Measurements from ENCODE around the gene PRKCB. TPM values are rescaled to one million over a fixed set of nuclear protein-coding genes. Genes with fewer than 3 reads are reported as not detected.

Gene PRKCB
- polyA plus RNA-seq, 1 donor from 2014 or later = 27.6 TPM

DNA sequence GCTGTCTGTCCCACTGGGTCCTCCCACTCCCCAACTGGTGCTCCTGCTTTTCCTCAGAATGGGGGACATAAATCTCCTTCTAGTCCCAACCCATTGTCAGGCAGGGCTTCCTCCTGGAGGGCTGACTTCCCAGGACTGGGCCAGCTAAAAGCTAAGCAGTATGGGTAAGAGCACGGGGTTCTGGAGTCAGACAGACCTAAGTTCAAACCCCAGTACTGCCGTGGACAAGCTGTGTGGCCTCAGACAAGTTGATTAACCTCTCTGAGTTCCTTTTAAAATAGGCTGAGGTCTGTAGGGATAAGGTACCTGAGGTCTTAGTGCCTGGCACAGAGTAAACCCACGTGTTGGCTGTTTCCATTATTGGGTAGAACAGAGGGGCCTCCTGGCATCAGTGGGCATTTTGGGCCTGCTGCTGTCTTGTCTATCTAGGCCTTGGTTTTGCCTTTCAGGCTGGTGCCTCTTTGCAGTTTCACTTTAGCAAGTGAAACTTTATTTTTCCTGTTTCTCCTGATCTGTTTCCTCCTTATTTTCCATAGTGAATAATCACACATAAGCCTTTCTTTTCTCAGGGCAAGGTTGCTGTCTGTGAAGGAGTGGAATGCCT lies 114.6 kb downstream of the PRKCB start:
- no peak overlapping the region for H3K9ac ChIP-seq (ENCODE audit: low read length)
- TF ChIP-seq EP300 (conservative IDR thresholded peaks at IDR 0.05; ENCODE audit: poor library complexity, severe bottlenecking) = no peak
- no peak for TF ChIP-seq MXI1 (conservative IDR thresholded peaks at IDR 0.05; ENCODE audit: poor library complexity, severe bottlenecking)
- no peak for TF ChIP-seq RAD21 (conservative IDR thresholded peaks at IDR 0.05)
- no peak for TF ChIP-seq POLR2AphosphoS5 (IDR thresholded peaks at IDR 0.05)
- TF ChIP-seq SMC3 (conservative IDR thresholded peaks at IDR 0.05; ENCODE audit: poor library complexity) = no peak
- no peak for TF ChIP-seq EZH2 (IDR thresholded peaks at IDR 0.05; ENCODE audit: borderline replicate concordance, insufficient read depth, low read length, poor library complexity, severe bottlenecking)
- TF ChIP-seq, protein P1, sequence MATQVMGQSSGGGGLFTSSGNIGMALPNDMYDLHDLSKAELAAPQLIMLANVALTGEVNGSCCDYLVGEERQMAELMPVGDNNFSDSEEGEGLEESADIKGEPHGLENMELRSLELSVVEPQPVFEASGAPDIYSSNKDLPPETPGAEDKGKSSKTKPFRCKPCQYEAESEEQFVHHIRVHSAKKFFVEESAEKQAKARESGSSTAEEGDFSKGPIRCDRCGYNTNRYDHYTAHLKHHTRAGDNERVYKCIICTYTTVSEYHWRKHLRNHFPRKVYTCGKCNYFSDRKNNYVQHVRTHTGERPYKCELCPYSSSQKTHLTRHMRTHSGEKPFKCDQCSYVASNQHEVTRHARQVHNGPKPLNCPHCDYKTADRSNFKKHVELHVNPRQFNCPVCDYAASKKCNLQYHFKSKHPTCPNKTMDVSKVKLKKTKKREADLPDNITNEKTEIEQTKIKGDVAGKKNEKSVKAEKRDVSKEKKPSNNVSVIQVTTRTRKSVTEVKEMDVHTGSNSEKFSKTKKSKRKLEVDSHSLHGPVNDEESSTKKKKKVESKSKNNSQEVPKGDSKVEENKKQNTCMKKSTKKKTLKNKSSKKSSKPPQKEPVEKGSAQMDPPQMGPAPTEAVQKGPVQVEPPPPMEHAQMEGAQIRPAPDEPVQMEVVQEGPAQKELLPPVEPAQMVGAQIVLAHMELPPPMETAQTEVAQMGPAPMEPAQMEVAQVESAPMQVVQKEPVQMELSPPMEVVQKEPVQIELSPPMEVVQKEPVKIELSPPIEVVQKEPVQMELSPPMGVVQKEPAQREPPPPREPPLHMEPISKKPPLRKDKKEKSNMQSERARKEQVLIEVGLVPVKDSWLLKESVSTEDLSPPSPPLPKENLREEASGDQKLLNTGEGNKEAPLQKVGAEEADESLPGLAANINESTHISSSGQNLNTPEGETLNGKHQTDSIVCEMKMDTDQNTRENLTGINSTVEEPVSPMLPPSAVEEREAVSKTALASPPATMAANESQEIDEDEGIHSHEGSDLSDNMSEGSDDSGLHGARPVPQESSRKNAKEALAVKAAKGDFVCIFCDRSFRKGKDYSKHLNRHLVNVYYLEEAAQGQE (IDR thresholded peaks at IDR 0.05; ENCODE audit: borderline replicate concordance) = no peak
- TF ChIP-seq, protein P2, sequence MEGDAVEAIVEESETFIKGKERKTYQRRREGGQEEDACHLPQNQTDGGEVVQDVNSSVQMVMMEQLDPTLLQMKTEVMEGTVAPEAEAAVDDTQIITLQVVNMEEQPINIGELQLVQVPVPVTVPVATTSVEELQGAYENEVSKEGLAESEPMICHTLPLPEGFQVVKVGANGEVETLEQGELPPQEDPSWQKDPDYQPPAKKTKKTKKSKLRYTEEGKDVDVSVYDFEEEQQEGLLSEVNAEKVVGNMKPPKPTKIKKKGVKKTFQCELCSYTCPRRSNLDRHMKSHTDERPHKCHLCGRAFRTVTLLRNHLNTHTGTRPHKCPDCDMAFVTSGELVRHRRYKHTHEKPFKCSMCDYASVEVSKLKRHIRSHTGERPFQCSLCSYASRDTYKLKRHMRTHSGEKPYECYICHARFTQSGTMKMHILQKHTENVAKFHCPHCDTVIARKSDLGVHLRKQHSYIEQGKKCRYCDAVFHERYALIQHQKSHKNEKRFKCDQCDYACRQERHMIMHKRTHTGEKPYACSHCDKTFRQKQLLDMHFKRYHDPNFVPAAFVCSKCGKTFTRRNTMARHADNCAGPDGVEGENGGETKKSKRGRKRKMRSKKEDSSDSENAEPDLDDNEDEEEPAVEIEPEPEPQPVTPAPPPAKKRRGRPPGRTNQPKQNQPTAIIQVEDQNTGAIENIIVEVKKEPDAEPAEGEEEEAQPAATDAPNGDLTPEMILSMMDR (IDR thresholded peaks at IDR 0.05; ENCODE audit: poor library complexity, severe bottlenecking) = no peak
- TF ChIP-seq TAF1 (IDR thresholded peaks at IDR 0.05; ENCODE audit: low read depth) = no peak
- no peak overlapping the region for H3K27ac ChIP-seq (ENCODE audit: low read length)

DNA sequence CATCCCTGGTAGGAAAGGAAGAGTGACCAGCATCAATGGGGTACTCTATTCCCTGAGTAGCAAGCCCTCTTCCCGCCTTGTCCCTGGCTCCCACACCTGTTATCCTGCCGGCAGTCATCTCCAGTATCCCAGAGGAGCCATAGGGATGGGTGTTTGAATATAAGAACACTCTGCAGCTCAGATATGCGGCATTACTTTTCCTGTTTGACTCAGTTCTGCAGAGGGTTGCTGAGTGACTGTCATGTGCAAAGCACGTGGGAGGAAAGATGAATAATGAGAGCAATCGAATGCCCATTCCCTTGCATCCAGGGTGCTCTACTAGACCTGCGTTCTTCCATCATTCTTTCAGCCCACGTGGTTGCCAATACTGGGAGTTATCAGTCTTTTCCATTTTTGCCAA lies 115.1 kb downstream of the PRKCB start:
- H3K9me2 ChIP-seq (ENCODE audit: insufficient read depth, low read length) = no peaks in the 10 kb centered on the region

More for the DNA sequence above, 114.6 kb downstream of the PRKCB start:
- no peaks in the 10 kb centered on the region for H4K20me1 ChIP-seq (ENCODE audit: insufficient read depth)
- no peaks in the 10 kb centered on the region for H3F3A ChIP-seq (ENCODE audit: insufficient read depth, low read length, poor library complexity, severe bottlenecking)
- no peaks in the 10 kb centered on the region for H3K27me3 ChIP-seq (ENCODE audit: insufficient read depth, low read depth, low read length)
- H3K9me2 ChIP-seq (ENCODE audit: insufficient read depth, low read length) = no peaks in the 10 kb centered on the region
- no peaks in the 10 kb centered on the region for H3K9me3 ChIP-seq (ENCODE audit: low read length)
- H3K4me2 ChIP-seq (ENCODE audit: low read length) = no peak overlapping the region
- H3K79me2 ChIP-seq (replicated peaks; ENCODE audit: insufficient read depth, low read length) = no peaks in the 10 kb centered on the region
- no peak overlapping the region for H3K4me3 ChIP-seq (ENCODE audit: low read length)
- no peaks in the 10 kb centered on the region for H3K36me3 ChIP-seq (ENCODE audit: insufficient read depth, low read length)
- no peak overlapping the region for H2AFZ ChIP-seq (ENCODE audit: low read depth, low read length)

More for the DNA sequence above, 115.1 kb downstream of the PRKCB start:
- H3K4me2 ChIP-seq (ENCODE audit: low read length) = no peak overlapping the region
- H3F3A ChIP-seq (ENCODE audit: insufficient read depth, low read length, poor library complexity, severe bottlenecking) = no peaks in the 10 kb centered on the region
- TF ChIP-seq TAF1 (IDR thresholded peaks at IDR 0.05; ENCODE audit: low read depth) (no peak), MXI1 (conservative IDR thresholded peaks at IDR 0.05; ENCODE audit: poor library complexity, severe bottlenecking) (no peak), EZH2 (IDR thresholded peaks at IDR 0.05; ENCODE audit: borderline replicate concordance, insufficient read depth, low read length, poor library complexity, severe bottlenecking) (no peak), POLR2AphosphoS5 (IDR thresholded peaks at IDR 0.05) (no peak), RAD21 (conservative IDR thresholded peaks at IDR 0.05) (no peak), SMC3 (conservative IDR thresholded peaks at IDR 0.05; ENCODE audit: poor library complexity) (no peak), EP300 (conservative IDR thresholded peaks at IDR 0.05; ENCODE audit: poor library complexity, severe bottlenecking) (no peak)
- TF ChIP-seq, protein P1 (IDR thresholded peaks at IDR 0.05; ENCODE audit: borderline replicate concordance) = no peak
- TF ChIP-seq, protein P2 (IDR thresholded peaks at IDR 0.05; ENCODE audit: poor library complexity, severe bottlenecking) = no peak
- H3K36me3 ChIP-seq (ENCODE audit: insufficient read depth, low read length) = no peaks in the 10 kb centered on the region
- no peak overlapping the region for H2AFZ ChIP-seq (ENCODE audit: low read depth, low read length)
- no peak overlapping the region for H3K27ac ChIP-seq (ENCODE audit: low read length)
- H3K9me3 ChIP-seq (ENCODE audit: low read length) = no peaks in the 10 kb centered on the region
- no peaks in the 10 kb centered on the region for H3K79me2 ChIP-seq (replicated peaks; ENCODE audit: insufficient read depth, low read length)
- no peak overlapping the region for H3K9ac ChIP-seq (ENCODE audit: low read length)
- no peak overlapping the region for H3K4me3 ChIP-seq (ENCODE audit: low read length)
- H3K27me3 ChIP-seq (ENCODE audit: insufficient read depth, low read depth, low read length) = no peaks in the 10 kb centered on the region
- H4K20me1 ChIP-seq (ENCODE audit: insufficient read depth) = no peaks in the 10 kb centered on the region

Measured in neural cell (in vitro differentiated cells).